Effector CD8-positive, alpha-beta T cell (primary cell): ENCODE results near the gene OSM.

Source experiments
- DNase-seq: peaks from one replicate; lab custom pipeline; 2025; lab: John Stamatoyannopoulos, UW

OSM gene

GRCh38 chr22:30297991-30298701, 31.5 kb upstream of the OSM start:
- no peak for DNase-seq

GRCh38 chr22:30297276-30297990, 30.8 kb upstream of the OSM start:
- DNase-seq: no peak

GRCh38 chr22:30296833-30297232, 30.2 kb upstream of the OSM start:
- DNase-seq: no peak

- DNase-seq: no peak
Measured at GRCh38 chr22:30296324-30296723, 29.7 kb upstream of the OSM start.

GRCh38 chr22:30295576-30295975, 28.9 kb upstream of the OSM start:
- DNase-seq: no peak

GRCh38 chr22:30294830-30295229, 28.2 kb upstream of the OSM start:
- no peak for DNase-seq

GRCh38 chr22:30294066-30294465, 27.4 kb upstream of the OSM start:
- DNase-seq: no peak

- DNase-seq: no peak
Measured at GRCh38 chr22:30293026-30293425, 26.4 kb upstream of the OSM start.

GRCh38 chr22:30292069-30292970, 25.7 kb upstream of the OSM start:
- no peak for DNase-seq

- DNase-seq: no peak
Measured at GRCh38 chr22:30291058-30291892, 24.6 kb upstream of the OSM start.

- DNase-seq: no peak
Measured at GRCh38 chr22:30290342-30291057, 23.8 kb upstream of the OSM start.

- DNase-seq: no peak
Measured at GRCh38 chr22:30289980-30290313, 23.3 kb upstream of the OSM start.

- DNase-seq: peak; percentile 88
Measured at GRCh38 chr22:30289141-30289979, 22.7 kb upstream of the OSM start, which contains the start of gene CASTOR1. CASTOR1 (minus strand) TSS chr22:30289505; CDS start chr22:30289497, 8 bp downstream.

GRCh38 chr22:30288419-30289140, 21.9 kb upstream of the OSM start:
- no peak for DNase-seq

- peak; percentile 76 for DNase-seq
Measured at GRCh38 chr22:30287648-30288418, 21.2 kb upstream of the OSM start.

GRCh38 chr22:30286813-30287647, 20.4 kb upstream of the OSM start:
- DNase-seq: peak; percentile 75

- DNase-seq: no peak
Measured at GRCh38 chr22:30286331-30286730, 19.7 kb upstream of the OSM start.

GRCh38 chr22:30285846-30286200, 19.2 kb upstream of the OSM start:
- no peak for DNase-seq
